Stimulated activated naive CD4-positive, alpha-beta T cell (primary cell): Measurements from ENCODE around the gene LMF1.
"Not testable (repeated sequence)": the region's sequence is repeated elsewhere in the genome, so short reads cannot be mapped to it uniquely, and the experiment has no call there.

Source experiments
- DNase-seq, 6 experiments: peaks; one replicate each; lab custom pipeline; 2025; lab: John Stamatoyannopoulos, UW

The LMF1 gene

DNA sequence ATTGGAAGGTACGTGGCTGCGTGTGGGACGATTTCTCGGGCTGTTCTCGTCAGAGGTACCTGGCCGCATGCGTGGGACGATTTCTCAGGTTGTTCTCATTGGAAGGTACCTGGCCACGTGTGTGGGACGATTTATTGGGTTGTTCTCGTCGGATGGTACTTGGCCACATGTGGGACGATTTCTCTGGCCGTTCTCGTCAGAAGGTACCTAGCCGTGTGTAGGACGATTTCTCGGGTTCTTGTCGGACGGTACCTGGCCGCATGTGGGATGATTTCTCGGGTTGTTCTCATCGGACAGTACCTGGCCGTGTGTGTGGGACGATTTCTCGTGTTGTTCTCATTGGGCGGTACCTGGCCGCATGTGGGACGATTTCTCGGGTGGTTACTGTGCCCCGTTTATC is 120.1 kb downstream of the LMF1 start:
- DNase-seq, result no peak

- DNase-seq, result no peak
Observed at GRCh38 chr16:848510-849253, 122.1 kb downstream of the LMF1 start.

GRCh38 chr16:847681-848445 is 122.9 kb downstream of the LMF1 start:
- no peak for DNase-seq

DNA sequence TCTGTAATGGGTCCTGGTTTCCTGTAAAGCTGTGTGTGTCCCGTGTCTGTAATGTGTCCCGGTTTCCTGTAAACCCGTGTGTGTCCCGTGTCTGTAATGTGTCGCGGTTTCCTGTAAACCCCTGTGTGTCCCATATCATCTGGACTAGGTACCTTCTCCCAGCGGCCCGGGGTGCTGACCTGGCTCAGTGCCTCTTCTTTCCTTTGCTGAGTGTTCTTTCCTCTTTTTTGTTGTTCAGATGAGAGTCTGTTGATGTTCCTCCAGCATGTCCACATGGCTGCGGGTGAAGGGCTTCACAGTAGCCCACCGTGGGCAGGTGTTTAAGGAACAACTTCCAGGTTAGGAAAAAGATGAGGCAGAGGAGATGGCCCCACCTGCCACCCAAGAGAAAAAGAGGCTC is 123.6 kb downstream of the LMF1 start:
- no peak for DNase-seq

DNA sequence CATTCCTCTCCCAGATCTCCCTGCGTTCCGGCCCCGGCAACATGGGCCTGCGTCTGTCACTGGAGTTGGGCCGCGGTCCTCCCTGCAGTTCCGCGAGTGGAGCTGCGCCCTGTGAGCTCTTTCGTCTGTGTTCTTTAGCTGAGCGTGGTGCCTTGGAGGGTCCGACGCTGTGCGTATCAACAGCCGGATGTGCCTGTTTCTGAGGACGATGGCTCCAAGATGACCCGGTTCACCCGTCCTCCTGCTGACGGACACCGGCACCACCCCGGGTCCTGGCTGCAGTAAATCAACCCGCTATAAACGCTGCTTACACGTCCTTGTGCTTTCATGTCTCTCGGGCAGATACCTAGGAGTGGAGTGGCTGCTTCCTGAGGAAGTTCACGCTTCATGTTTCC is 125.4 kb downstream of the LMF1 start:
- no peak for DNase-seq

- no peak for DNase-seq
Observed at GRCh38 chr16:844638-845350, 126.0 kb downstream of the LMF1 start.

GRCh38 chr16:843771-844170 is 127.0 kb downstream of the LMF1 start:
- DNase-seq, result no peak

GRCh38 chr16:842711-843560 is 127.8 kb downstream of the LMF1 start:
- no peak for DNase-seq

GRCh38 chr16:842061-842476 is 128.7 kb downstream of the LMF1 start:
- no peak for DNase-seq

- DNase-seq, result no peak
Observed at GRCh38 chr16:841455-842060, 129.2 kb downstream of the LMF1 start.

- DNase-seq, result no peak
Observed at GRCh38 chr16:840561-841454, 130.0 kb downstream of the LMF1 start.

DNA sequence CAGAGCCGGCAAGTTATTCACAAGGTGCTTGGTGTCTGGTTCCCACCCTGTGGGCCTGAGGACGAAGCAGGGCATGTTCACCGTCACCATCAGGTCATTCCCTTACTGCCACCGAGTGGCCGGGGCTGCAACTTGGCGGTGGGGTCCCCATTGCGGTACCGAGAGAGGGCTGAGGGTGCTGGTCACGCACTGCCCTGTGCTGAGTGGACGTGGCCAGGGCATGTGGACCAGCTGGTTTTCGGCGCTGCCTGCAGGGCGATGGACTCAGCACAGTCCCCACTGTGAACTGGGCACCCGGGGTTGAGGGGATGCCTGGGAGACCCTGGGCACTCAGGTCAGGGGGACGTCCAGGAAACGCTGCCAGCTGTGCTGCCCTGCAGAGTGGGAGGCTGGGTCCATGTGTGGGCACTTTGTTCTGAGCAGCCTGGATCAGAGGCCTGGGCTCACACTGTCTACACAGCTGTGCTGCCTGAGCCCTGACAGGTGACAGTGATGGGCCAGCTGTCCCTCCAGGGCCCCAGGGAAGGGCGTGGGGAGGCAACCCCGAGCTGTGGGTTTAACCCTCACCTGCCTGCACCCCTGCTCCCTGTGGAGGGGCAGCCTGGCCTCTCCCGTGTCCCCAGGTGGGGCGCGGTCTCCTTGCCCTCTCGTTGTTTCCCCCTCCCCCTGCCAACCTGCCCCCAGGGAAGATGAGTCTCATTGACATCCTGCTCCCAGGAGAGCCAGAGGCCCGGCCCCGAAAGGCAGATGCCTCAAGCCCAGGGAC is 131.0 kb downstream of the LMF1 start:
- DNase-seq, result no peak

DNA sequence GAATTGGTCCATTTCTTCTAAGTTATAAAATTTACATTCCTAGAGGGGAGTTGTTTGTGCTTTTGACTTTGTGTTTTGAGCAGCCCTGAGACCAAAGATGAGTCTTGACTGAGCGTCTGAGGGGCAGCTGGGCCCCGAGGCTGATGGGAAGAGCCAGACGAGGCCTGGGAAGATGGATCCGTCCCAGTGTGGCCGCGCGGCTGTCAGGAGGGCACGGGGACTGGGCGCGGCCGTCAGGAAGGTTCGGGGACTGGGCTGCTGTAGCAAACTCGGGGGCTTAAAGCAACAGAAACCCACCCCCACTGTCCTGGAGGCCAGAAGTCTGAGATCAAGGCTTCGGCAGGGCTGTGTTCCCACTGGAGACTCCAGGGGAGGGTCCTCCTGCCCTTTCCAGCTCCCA is 132.0 kb downstream of the LMF1 start:
- no peak for DNase-seq

DNA sequence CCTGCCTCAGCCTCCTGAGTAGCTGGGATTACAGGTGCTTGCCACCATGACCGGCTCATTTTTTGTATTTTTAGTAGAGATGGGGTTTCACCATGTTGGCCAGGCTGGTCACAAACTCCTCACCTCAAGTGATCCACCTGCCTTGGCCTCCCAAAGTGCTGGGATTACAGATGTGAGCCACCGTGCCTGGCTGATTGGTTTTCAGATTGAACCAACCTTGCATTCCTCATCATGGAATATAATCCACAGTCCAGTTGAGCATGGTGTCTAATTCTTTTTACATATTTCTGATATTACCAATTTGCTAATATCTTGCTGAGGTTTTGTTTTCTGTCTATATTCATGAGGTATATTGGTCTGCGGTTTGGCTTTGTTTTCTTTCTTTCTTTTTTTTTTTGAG is 134.0 kb downstream of the LMF1 start:
- not testable (repeated sequence) for DNase-seq

- DNase-seq, result no peak
Observed at GRCh38 chr16:836221-836620, 134.6 kb downstream of the LMF1 start.

DNA sequence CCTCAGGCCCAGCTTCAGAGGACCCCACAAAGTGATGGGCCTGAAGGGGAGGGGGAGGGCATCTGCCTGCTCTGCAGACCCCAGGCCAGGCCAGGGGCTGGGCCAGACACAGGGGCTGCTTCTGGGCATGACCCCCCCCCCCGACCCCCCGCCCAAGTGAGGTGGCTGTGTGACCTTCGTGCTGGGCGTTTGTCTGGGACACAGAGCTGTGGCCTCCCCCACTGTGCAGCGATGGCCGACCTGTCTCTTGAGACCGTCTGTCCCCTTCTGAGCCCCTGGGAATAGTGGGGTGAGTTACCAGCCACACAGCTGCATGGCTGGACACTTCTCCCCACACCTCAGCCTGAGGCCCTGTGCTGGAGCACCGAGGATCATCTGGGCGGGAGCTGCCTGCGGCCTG is 135.4 kb downstream of the LMF1 start:
- DNase-seq, result no peak

DNA sequence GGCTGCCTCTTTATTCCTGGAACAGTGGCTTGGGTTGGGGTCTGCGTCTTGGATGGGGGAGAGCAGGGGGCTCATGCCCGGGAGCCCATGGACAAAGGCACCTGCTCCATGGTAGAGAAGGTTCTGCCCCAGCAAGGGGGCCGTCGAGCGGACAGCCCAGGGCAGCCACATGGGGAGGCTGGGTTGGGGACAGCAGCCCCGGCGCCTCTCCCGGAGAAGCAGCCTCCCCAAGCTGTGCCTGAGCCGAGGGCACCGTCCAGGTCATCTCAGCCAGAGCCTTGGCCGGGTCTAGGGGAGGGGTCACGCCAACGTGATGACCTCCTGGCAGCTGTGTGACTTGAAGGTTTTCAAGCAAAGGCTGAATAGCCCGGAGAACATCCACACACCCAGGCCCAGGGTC is 137.4 kb downstream of the LMF1 start:
- DNase-seq, result no peak

DNA sequence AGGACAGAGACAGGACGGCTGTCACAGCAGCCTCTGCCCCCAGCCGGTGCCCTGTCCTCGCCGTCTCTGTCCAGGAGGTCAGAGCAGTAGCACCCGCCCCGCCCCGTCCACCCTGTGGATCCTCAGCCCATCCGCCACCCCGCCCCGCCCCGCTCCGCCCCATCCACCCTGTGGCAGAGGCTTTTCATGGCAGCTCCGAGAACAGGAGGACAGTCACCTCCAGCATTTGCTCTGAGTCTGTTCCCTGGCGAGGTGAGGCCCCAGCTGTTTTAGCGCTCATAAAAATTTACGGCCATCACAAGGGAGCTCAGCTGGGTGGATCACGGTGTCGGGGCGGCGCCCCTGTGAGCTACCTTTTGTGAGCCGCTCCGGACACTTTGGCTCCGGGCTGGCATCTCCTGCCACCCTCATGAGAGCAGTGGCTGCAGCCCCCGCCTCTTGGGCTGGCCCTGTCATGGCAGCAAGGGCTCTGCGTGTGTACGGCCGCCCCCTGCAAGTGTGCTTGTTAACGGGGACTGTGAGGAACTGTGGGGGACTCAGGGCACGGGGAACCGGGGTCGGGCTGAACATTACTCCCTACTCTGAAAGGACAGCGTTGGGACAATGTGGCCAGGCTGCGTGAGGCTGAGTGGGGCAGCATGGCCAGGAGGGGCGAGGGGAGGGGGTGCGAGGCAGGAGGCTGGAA is 138.0 kb downstream of the LMF1 start:
- no peak for DNase-seq
